HG03103 (cell line): ENCODE results near the gene MRC2.
A peak's percentile ranks its signal among the peaks of the same experiment; 100 is the strongest.
"Not testable (repeated sequence)": the region's sequence is repeated elsewhere in the genome, so short reads cannot be mapped to it uniquely, and the experiment has no call there.

ENCODE experiments used
- ATAC-seq: cut with Tn5 transposase; IDR thresholded peaks from one replicate; pipeline ENCODE4 v1.9.1; 2021; ENCODE audit warnings: low read depth; ENCODE audit not compliant: unreplicated experiment

The MRC2 gene

GRCh38 chr17:62613095-62613494, 14.4 kb upstream of the MRC2 start:
- ATAC-seq, result not testable (repeated sequence)

DNA sequence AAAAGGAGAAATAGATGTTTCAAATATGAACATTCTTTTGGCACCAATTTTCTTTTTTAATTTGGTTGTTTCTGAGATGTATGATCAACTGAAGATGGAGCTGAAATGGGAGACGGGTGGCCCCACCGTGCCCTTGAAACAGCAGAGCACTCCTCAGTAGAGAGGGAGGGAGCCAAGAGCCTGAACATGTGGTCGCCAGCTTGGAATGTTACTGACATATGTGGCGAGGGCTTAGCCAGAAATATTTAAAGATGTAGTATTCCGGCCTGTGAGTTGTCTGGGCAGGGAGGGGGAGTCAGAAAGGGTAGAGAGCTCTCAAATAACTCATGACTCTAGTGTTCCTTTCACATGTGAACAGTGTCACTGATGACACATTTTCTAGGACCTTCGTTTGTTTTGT, 13.3 kb upstream of the MRC2 start:
- no peak for ATAC-seq

DNA sequence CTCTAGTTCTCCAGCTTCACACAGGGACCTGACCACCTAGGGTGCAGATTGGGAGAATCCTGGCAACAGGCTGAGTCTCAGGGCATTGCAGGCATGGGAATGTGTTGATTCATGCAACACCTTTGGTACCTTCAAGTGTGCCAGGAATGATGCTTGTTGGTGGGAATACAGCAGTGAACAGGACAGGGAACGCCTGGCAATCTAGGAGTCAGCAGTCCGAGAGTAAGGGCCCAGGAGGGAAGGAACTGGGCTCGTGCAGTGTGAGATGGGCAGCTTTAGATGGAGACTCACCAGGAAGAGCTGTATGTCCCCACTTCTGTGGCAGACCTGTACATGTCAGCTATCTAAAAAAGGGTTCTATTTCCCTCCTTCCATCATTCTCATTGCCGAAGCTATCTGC, 12.0 kb upstream of the MRC2 start:
- no peak for ATAC-seq

DNA sequence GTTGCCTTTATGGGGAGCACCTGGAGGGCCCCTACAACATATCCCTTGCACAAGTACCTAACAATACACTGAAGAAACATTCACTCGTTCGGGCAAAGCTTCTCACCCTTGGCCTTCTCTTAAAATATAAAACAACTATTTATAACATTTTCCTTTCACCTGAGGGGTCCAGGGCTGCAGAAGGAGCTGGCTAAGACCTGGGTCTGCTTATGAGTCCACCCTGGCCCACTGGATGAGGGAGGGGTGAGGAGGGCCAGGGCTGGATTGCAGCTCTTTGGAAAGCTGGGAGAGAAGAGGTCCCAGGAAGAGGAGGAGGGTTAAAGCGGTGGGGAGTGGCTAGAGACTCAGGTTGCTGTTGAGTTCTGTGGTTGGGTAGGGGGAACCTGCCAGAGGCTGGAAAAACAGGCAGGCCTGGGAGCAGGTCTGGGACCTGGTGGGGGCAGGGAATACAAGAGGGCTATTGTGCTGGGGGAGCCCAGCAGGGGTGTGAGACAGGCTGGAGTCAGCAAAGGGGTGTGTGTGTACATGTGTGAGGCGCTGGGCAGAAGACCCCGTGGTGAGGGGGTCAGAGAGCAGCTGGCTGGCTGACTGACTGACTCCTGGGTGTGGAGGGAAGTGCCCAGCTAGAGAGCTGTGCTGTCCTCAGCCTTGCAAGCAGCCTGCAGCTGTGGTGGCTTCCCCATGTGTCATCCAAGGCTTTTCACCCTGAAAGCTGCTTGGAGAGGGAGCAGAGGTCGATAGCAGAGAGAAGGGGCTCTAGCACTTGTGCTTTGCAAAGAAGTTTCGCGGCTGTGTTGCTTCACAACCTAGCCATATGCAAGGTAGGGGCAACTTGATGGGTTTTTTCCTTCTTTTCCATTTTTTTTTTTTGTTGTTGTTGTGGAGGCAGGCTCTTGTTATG, 10.2 kb upstream of the MRC2 start:
- ATAC-seq, result no peak

GRCh38 chr17:62617894-62618472, 9.5 kb upstream of the MRC2 start:
- ATAC-seq, result no peak

GRCh38 chr17:62618647-62619416, 8.6 kb upstream of the MRC2 start:
- no peak for ATAC-seq

GRCh38 chr17:62619417-62620155, 7.9 kb upstream of the MRC2 start:
- ATAC-seq, result no peak

- ATAC-seq, result no peak
These were observed 6.2 kb upstream of the MRC2 start for GRCh38 chr17:62621223-62621622.

- no peak for ATAC-seq
These were observed 2.1 kb upstream of the MRC2 start for GRCh38 chr17:62625184-62625869.

DNA sequence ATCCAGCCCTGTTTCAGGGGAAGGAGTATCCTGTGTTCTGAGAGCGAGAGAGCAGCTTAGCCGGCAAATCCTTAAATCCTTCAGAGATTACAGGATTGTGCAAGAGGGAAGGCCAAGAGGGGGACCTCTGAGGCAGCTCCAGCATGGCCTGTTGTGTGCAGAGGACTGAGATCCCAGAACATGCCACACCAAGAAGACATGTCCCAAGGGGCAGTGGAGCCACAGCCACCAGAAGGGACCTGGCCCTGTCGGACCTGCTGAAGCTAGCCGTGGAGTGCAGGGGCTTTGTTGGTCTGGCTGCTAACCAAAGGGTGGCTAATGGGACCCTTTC, 1.6 kb upstream of the MRC2 start:
- ATAC-seq, result no peak

GRCh38 chr17:62626719-62627218, 701 bp upstream of the MRC2 start:
- ATAC-seq, result no peak

DNA sequence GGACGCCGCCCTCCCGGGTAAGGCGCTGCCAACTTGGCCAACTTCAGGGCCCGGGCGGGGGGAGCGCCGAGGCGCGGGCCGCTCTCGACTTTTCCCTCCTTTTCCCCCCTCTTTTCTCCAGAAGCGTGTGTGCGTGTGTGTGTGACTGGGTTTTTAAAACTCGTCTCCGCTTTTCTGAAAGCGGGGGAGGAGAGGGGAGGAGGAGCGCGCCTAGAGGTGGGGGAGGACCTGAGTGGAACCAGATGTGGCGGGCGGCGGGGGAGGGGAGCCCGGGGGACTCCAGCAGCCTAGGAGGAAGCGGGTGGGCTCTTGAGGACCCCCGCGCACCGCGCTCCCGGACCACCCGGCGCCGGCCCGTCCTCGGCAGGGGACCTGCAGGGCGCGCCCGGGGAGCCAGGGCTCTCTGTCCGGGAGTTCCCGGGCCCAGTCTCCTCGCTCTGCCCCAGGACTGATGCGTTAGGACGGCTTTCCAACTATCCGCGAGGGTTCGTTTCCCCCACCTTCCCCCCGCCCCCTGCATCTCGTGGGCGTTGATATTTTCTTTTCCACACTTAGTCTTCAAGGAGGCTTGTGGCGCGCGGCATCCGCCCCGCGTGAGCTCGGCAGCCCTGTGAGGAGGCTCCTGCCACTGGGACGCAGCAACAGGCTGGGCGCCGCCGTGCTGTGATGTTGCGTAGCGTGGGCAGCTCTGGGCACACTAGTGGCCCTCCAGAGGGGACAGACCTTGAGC, 599 bp downstream of the MRC2 start:
- peak; percentile 31 for ATAC-seq

GRCh38 chr17:62628831-62629555, 1.5 kb downstream of the MRC2 start:
- no peak for ATAC-seq

GRCh38 chr17:62629556-62630364, 2.3 kb downstream of the MRC2 start:
- no peak for ATAC-seq

- ATAC-seq, result no peak
These were observed 3.1 kb downstream of the MRC2 start for GRCh38 chr17:62630365-62631085.

GRCh38 chr17:62631086-62631935, 3.8 kb downstream of the MRC2 start:
- no peak for ATAC-seq
